22Rv1 (cell line): ENCODE data around the gene ZNF8.

Source experiments
- ZFX ChIP-seq: fragments of 450-650 bp; IDR thresholded peaks from 2 replicates; pipeline ENCODE4 v1.6.1; 2017; ENCODE audit warnings: antibody characterized with exemption, borderline replicate concordance
- TF ChIP-seq, protein P1 (sequence below): fragments of 450-650 bp; IDR thresholded peaks from 2 replicates; pipeline ENCODE4 v1.5.1; 2017; ENCODE audit warnings: mild to moderate bottlenecking

DNA sequence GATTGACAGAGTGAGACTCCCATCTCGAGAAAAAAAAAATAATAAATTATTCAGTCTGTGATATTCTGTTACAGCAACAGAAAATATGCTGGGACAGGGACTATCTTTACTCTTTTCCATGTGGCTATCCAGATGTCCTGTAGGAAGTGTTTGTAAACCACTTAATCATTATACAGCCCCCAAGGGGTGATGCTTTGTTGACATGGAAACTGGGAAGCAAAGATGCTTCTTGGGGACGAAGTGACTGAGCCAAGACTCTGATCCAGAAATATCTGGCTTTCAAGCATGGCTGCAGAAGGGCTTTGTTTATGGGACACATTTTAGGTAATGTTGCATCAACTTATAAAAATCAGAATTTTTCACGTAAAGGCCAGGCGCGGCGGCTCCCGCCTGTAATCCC is 5.4 kb downstream of the ZNF8 start:
- TF ChIP-seq, protein P1, sequence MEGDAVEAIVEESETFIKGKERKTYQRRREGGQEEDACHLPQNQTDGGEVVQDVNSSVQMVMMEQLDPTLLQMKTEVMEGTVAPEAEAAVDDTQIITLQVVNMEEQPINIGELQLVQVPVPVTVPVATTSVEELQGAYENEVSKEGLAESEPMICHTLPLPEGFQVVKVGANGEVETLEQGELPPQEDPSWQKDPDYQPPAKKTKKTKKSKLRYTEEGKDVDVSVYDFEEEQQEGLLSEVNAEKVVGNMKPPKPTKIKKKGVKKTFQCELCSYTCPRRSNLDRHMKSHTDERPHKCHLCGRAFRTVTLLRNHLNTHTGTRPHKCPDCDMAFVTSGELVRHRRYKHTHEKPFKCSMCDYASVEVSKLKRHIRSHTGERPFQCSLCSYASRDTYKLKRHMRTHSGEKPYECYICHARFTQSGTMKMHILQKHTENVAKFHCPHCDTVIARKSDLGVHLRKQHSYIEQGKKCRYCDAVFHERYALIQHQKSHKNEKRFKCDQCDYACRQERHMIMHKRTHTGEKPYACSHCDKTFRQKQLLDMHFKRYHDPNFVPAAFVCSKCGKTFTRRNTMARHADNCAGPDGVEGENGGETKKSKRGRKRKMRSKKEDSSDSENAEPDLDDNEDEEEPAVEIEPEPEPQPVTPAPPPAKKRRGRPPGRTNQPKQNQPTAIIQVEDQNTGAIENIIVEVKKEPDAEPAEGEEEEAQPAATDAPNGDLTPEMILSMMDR: no peak
- no peak for TF ChIP-seq ZFX
